NCI-H187 (cell line): ENCODE results near the gene DDC.
"Not testable (repeated sequence)": the region's sequence is repeated elsewhere in the genome, so short reads cannot be mapped to it uniquely, and the experiment has no call there.

Source experiments
- DNase-seq, 2 experiments: peaks; one replicate each; lab custom pipeline; 2025; lab: John Stamatoyannopoulos, UW

The DDC gene

DNA sequence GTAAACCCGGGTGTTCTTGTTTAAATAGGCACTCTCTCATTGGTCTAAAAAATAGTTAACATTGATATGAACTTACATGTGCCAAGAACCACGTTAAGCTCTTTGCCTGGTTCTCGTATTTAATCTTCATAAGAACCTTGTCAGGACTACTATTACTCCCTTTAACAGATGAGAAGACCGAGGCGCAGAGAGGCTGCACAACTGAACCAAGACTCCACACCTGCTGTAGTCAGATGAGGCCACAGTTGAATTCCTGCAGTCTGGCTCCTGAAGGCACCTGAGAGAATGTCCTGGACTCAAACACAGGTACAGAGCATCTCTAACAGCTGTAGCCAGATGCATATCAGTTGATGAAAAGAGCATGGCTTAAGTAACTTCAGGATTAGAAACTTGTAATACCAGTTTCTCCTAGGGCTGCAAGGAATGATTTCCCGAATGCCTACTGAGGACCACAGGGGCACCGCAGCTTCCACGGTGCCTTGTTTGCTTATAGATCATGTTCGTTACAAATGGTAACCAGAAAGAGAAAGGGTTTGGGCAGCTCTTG lies 9.5 kb downstream of the DDC start:
- no peak for DNase-seq

DNA sequence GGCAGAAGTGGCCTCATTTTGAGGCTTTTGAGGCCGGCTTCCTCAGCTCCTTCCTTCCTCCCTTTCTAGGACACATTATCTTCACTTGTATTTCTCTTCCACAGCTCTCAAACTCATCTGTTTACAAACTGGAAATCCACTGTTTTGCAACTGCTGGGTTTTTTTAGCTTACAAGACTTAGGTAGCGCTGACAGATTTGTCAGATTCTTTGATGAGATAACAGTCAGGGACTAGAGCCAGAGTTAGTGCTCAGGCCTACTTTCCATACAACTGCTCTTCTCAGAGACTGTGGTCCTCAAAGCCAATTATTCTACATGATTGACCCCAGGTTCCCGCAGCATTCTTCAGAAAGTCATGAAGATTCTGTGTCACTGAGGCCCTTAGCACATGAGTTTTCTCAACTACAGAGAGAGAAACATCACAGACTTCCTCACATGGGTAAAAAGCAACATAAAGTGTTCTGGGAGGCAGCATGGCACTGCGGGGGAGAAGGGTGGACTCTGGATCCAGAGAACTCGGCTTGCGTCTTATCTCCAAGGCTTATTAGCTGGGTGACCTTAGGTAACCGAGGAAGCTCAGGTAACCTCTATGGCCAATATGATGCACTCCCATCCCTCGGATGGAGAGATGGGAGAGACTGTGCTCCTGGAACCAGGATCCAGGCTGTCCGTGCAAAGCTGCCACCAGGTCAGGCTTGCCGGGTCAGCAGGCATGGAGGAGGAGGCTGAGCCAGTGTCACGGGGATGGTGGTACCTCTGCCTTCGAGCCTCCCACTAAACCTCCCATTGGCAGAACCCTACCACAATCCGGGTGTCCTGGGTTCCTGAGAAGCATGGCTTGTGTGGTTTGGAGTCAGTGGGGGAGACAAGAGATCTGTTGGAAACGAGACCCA lies 10.5 kb downstream of the DDC start:
- no peak for DNase-seq

DNA sequence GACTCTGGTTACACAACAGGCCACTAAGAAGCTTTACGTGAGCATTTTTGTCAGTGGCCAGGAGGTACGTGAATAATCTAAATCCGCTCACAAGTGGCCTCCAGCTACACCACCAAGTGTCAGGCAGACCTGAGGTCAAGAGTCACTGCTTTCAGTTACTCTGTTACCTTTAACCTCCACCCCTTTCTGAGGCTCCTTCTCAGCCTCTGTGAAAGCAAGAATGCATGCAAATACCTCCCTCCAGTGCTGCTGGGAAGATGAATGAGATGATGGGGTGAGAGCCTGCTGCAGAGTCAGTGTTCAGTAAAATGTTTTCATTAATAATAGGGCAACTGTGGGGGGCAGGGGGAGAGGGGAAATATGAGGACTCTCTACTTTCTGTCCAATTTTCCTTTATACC lies 11.2 kb downstream of the DDC start:
- no peak for DNase-seq

DNA sequence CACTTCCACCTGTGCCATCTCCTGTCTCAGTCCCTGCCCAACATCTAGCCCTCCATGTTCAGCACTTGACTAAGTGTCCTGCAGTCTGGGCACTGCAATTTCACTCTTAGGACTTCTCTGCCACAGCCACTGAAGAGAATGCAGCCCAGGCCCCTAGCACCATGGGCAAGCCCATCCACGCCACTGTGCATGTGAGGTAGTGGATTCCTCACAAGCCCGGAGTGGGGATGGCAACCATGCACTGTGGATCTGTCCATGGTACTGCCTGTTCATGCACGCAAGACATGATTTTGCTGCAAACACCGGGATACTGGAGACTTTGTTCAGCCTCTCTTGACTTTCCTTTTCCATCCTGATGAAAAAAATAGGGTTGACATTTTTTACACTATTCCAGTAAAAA lies 12.3 kb downstream of the DDC start:
- no peak for DNase-seq

DNA sequence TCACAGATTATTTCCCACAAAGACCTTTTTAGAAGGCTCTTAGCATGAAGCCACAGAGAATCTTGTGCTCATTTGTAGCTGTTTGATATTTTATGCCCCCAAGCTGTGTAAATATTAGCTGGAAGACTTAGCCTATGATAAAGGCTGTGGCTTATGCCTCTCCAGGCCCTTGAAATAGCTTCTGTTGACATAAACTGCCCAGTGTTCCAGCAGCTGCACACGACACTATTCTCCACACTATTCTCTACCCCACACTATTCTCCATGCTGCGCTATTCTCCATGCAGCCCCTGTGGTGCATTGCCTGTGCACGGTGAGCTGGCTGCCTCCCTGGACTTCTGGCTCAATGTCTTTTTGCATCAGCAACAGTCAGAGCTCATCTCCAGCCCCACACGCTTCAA lies 13.1 kb downstream of the DDC start:
- DNase-seq, result peak; percentile 57 to 88

DNA sequence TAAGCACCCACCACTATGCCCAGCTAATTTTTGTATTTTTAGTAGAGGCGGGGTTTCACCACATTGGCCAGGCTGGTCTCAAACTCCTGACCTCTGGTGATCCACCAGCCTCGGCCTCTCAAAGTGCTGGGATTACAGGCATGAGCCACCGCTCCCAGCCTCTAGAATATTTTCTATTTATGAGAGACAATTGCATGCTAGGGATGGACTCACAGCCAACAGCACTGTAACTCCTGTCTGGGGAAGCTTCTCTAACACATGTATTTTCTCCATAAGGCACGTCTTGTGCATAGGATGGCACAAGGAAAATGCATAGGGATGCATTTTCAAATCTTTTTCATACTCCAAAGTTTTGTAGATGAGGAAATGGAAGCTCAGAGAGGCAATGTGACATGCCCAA lies 19.6 kb downstream of the DDC start:
- DNase-seq, result not testable (repeated sequence)

DNA sequence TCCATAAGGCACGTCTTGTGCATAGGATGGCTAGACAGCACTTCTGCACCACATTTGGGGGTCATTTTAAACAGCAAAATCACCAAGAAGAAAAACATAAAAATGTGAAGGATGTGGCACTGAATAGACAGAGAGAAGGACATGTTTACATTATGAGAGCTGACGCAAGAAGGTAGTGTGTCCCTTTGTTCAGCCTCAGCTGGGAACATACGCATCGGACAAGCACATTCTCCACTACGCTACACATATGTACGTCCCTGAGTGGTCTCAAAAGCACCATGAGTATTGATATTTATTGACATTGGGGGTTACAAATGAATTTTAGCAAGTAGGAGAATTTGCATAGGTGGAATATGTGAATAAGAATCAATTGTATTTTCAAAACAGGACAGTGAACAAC lies 20.2 kb downstream of the DDC start:
- DNase-seq, result no peak

DNA sequence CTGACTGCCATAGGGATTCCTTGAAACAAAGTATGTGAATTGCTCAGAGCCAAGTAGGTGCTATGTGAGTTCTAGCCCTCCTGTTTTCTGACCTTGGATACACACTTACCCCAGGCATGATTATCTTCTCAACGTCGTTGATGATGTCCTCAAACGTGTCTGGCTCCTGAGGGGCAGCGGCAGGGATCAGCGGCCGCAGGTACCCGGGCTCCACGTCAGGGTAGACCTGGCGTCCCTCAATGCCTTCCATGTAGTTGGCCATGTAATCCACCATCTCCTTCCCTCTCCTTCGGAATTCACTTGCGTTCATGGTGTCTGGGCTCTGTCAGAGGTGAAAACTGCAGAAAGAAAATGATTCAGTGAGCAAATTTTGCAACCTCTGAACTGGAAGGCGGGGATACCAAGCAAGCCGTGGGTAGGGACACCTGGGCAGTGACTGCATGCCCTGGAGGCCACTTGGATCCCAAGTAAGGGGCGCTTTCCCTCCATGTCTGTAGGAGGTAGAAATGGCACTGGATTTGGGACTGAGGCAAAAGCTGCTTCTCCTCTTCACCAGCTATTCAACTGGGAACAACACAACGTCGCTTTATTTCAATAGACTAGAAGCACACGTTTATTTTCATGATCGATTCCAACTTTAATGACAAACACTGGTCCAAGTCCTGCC lies 21.3 kb downstream of the DDC start:
- no peak for DNase-seq

DNA sequence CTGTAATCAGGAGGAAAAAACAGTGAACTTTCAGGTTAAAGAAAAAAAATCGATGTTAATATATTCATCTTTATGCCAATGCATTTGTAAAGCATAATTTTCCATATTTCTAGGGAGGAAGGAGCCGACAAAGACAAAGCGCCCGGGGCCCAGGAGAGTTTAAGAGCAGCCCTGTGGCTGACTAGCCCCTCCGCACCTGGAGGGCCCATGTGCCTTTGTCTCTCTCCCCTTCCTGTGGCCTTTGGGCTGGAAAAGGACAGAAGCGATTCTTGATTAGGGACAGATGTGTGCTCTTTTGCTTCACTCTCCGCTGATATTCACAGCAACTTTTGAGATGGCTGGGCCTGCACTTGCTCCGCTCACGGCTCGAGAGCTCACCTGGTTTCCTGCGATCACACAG lies 23.1 kb downstream of the DDC start:
- DNase-seq, result no peak

DNA sequence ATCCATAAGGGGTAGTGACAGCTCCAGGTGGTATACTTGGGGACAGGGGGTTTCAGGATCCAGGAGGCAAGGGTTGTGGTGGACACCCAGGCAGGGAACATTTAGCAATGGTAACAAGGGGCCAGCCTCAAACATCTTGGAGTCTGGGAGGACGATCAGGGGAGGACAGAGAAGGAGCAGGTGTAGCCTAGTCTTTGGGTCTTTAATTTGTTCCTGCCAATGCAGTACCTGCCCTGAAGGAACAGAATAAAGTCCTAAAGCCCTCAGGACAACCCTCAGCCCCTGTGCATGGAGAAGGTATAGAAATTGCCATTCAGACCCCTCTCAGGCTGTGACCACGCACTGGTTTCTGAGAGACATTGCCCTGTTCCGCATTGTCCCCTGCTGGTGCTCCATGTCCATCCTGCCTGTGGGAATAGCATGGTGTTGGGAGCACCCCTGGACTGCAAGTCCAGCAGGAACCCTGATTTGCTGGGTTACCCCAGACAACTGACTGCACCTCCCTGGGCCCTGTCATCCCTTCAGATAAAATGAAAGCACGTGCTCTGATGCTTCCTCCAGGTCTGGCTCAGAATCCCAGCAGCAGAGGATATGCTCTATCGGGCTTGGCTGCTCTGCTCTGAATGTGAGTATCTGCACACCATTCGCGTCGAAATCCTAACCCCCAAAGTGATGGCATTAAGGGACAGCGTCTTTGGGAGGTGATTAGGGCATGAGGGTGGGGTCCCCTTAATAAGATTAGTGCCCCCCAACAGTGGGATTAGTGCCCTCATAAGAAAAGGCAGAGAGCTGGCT lies 24.2 kb downstream of the DDC start:
- DNase-seq, result no peak

DNA sequence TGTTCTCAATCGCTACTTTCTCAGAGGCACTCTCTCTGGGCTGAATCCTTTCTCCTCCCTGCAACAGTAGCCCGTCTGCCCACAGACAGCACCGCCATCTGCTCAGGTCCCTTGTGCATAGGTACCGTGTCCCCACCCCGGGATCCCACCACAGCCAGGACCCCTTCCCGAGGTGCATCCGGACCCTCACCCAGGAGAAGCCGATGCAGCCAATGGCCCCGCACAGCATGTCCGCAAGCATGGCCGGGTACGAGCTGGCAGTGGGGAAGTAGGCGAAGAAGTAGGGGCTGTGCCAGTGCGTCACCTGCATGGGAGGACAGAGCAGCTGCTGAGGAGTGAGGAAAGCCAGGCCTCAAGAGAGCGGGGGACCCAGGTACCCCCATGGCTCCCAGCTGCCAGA lies 25.5 kb downstream of the DDC start:
- no peak for DNase-seq

DNA sequence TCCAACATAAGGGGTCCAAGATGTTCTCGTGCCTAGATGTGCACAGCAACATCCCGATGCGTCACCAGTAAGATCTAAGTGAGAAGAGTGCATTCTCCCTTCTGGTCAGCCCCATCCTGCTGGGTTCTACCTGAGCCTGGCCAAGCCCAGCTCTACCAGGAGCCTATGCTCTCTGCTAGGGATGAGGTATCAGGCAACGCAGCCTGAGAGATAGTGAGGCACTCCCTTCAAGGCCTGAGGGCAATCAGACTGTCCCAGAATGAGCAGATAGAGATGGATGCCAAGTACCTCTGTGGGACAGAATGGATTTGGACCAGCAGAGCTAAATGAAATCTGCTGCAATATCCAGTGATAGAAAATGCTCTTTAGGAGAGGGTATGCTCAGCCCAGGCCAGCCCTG lies 26.7 kb downstream of the DDC start:
- no peak for DNase-seq

DNA sequence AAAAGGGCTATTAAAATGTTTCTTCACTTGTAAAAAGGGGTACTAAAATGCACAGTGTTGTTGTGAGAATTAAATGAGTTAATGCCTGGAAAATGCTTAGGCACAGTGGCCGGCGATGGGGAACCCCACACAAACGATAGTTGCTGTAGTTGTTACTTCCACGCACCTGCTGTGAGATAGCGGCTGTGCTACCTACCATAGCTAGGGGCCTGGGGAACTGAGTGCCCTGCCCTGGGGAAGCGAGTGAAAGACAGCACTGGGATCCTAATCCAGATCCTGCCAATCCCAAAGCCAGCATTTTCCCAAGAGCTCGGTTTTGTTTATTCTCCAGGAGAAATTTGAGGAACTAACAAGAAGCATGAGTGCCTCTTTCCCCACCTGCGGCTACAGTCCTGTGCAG lies 27.8 kb downstream of the DDC start:
- no peak for DNase-seq

DNA sequence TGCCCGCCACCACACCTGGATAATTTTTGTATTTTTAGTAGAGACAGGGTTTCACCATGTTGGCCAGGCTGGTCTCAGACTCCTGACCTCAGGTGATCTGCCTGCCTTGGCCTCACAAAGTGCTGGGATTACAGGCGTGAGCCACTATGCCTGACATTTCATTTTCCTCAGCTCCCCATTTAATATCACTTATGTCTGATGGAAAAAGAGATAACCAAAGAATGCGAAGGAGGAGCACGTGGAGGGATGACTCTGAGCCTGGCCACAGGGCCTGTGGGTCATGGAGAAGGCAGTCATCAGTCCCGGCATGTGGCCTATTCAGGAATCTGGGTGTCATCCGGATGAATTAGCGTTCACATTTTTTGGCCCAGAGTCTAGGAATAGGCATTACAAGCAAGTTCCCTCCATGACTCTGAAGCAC lies 29.9 kb downstream of the DDC start:
- not testable (repeated sequence) for DNase-seq

DNA sequence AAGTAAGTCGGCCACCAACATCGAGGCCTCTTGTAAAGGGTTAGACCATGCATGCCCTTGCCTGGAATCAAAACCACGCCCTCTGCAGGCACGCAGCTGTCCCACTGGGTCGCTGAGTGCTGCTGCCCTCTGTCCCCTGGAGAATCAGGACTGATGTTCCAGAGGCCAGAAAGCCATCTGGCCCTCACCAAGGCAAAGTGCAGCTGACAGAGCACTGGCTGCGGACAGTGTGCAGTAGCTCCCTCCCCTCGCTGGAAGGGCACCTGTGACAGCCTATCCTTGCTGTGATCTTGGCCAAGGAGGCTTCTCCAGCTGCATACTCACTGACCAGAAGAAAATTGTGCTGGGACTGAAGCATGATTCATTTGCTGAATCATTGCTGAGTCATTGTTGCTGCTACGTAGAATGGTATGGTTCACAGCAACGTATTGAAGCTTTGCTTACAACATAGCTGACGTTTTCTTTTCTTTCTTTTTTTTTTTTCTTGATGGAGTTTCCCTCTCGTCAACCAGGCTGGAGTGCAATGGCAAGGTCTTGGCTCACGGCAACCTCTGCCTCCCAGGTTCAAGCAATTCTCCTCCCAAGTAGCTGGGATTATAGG lies 30.4 kb downstream of the DDC start:
- DNase-seq, result no peak

DNA sequence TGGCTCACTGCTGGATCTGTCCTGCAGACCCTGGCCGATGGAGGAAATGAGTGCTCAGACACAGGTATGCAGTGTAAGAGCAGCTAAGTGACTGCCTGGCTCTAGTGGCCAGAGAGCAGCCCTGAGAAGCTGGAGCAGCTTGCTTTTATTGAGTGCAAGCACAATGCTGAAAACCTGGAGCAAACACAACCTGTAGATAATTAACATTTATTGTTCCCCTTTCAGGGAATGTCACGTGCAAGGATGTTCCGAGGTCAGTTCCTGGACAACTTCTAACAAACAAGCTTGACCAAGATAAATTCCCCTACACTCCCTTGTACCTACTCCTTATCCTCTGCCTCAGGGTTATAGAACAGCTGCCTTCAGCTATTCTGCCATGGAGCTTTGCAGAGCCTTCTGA lies 31.3 kb downstream of the DDC start:
- no peak for DNase-seq

DNA sequence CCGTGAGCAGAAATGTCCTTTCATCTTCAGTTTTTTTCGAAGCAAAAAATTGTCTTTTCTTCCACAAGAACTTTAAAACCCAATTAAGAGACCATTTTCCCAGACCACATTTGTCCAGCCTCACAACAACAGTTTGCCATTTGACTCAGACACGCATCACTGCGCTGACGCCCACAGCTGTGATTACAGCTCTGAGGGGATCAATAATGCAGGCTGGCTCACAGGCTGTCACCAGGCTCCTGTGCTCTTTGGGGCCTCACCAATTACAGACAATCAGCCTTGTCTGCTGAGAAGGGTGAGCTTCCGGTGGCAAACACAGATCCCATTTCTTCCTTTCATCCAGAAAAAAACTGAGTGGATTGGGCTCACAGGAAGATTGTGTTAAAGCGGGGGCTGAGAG lies 33.3 kb downstream of the DDC start:
- DNase-seq, result no peak

DNA sequence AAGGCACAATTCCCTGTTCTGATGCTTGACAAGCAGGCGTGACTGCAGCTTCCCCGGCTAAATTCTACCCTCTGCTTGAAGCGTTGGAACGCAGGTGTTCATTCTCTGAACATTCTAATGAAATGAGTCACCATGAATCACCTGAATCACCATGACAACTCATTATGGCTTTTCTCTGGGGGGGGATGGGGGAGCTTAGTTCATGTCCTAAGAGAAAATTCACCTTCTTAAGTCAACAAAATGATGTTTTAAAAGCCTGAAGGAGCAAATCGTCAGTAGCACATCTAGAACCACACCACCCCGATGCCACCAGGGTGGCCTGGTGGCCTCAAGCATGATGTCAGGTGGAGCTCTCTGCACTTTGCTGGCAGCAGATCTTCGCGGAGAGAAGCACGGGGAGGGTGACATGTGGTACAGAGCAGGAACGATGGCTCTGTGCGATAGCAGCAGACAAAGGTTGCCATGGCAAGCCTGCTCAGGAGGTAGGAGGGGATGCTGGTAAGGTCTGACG lies 33.7 kb downstream of the DDC start:
- DNase-seq, result peak; percentile 59 to 65

DNA sequence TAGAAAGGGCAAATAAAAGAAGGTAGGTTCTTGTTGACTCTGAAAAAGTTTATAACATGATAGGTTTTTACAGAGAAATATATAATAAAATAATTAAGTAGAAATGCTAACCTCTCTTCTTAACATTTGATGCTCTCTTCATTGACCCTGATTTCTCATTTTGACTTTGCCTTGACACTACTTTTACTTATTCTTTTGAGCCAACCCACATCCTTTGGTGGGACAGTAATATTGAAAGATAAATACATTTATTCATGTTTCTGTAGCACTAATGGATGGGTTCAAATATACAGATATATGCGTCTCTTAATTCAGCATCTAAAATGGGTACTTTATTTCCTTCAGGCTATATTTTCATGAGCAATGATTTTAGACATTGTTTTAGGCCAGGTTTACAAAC lies 34.4 kb downstream of the DDC start:
- DNase-seq, result no peak

DNA sequence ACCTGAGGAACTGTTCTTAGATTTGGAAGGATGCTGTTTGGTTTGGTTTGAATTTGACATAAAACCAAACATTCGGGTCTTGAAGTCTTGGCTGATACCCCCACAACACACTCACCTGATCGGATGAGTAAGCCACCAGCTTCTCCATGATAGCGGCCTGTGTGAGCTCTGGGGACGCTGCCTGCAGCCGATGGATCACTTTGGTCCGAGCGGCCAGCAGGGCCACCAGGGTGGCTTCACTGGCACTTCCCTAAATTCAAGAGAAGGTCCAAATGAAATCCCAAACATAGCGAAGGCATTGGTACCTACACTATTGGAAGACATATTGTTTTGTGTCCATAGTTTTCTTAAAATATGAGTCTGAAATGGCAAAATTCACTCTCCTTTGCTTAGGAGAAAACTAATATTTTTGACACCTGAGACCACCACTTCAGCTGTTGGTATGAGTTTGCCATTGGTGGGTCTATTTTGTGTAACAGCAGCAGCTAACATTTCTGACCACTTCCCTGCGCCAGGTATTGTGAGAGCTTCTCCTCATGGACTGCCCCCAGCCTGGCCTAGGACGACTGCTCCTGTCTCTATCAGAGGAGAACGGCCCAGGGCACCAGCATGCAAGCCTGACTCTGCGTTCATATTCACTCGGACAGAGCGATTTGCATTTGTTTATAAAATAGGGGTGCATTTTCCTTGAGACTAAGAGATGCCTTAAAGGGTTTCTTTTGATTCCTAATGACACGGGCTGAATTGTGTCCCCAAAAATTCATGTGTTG lies 35.9 kb downstream of the DDC start:
- DNase-seq, result no peak
